Stimulated activated CD4-positive, alpha-beta T cell treated with anti-CD3 and anti-CD28 coated beads, Interleukin-15, amount 100 ng/mL, for 24 hours (primary cell): ENCODE measurements around the gene TRAPPC11.

Experiments
- DNase-seq: peaks from one replicate; pipeline ENCODE4 v3.0.0-alpha.2; 2020

The TRAPPC11 gene

DNA sequence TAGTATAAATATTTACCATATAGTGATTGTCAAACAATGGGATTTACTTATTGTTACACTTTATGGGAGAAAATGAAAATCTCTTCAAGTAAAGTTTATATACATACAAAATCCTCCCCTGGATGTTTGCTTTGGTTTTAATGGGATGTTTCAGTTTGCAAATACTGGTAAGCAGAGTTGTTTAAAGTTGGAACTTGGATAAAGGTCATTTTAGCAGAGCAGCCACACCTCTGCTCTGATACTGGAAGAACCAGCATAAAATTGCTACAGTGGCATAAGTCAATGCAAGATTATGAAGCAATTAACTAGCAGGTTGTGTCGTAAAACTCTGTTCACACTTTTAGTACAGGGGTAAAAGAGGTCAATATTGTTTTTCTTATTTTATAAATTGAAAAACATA lies 101.2 kb downstream of the TRAPPC11 start:
- DNase-seq: no peak
